ENCODE measurements around the gene FOXJ2. TPM values are rescaled to one million over a fixed set of nuclear protein-coding genes. Genes with fewer than 3 reads are reported as not detected.

The FOXJ2 gene
- 3.4 and 5.5 TPM in 2 replicates for total RNA-seq

GRCh38 chr12:8032242-8033152, at the start of gene FOXJ2:
FOXJ2 (plus strand) TSS chr12:8032716; CDS start chr12:8039833, 7,117 bp downstream.

GRCh38 chr12:8065991-8066594, 33.6 kb downstream of the FOXJ2 start, which contains the start of gene C3AR1:
C3AR1 (minus strand) TSS chr12:8066359; CDS start chr12:8060185, 6,174 bp downstream.

Other genes starting within 250 kb of the FOXJ2 start
- not detected in 2 replicates for gene NANOG, start 243.3 kb upstream of the FOXJ2 start, total RNA-seq
- under 0.01 TPM in 1 of 2 replicates, not detected in the other for gene SLC2A14, start 159.8 kb upstream of the FOXJ2 start, total RNA-seq
- gene SLC2A3, start 96.5 kb upstream of the FOXJ2 start, total RNA-seq = 8.3 and 96.9 TPM in 2 replicates
- under 0.01 TPM in 1 of 2 replicates, not detected in the other for gene C3AR1, start 33.6 kb downstream of the FOXJ2 start, total RNA-seq
- gene NECAP1, start 49.6 kb downstream of the FOXJ2 start, total RNA-seq = 32.0 and 45.1 TPM in 2 replicates
- not detected in 2 replicates for gene CLEC4A, start 90.9 kb downstream of the FOXJ2 start, total RNA-seq
- gene ZNF705A, start 124.3 kb downstream of the FOXJ2 start, total RNA-seq = not detected in 2 replicates
- under 0.01 and 0.21 TPM in 2 replicates for gene FAM90A1, start 194.9 kb downstream of the FOXJ2 start, total RNA-seq

Data from tracheal epithelial cell (primary cell).